HG02798 (cell line): ENCODE data around the gene OPN4.

ENCODE experiments used
- ATAC-seq: cut with Tn5 transposase; IDR thresholded peaks from one replicate; pipeline ENCODE4 v1.9.1; 2021; ENCODE audit warnings: mild to moderate bottlenecking; ENCODE audit not compliant: unreplicated experiment, poor library complexity

The OPN4 gene

DNA sequence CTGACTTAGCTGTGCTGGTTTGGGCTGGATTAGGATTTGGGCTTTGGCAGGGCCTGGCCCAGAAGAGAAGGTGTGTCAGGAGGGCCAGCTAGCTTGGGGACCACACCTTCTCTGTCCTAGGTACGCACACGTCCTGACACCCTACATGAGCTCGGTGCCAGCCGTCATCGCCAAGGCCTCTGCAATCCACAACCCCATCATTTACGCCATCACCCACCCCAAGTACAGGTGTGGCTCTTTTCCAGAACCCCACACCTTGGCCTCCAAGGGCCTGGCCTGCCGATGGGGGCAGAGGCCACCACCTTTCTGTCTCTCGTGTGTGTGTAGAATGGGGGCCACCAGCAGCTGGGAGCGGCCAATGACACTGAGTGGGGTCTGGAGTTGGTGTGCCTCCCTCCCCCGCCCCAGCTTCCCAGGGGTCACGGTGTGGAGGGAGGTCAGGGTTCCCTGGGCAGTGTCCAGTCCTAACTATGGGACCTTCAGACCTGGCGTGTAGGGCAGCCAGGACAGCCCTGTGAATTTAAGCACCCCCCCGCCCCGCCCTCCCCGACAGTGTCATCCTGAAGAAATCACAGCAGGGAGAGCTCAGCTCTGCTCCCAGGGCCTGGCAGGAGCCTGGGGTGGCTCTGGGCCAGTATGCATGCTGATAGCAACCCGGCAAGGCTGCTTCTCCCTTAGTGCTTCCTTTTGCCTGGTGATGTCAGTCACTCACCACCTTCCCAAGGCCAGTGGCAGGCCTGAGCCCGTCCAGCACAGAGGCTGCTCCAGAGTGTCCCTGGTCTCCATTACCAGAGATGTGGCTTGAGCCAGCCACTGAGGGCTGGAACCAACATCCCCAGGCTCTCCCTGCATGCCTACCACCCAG is 7.0 kb downstream of the OPN4 start:
- ATAC-seq: no peak

DNA sequence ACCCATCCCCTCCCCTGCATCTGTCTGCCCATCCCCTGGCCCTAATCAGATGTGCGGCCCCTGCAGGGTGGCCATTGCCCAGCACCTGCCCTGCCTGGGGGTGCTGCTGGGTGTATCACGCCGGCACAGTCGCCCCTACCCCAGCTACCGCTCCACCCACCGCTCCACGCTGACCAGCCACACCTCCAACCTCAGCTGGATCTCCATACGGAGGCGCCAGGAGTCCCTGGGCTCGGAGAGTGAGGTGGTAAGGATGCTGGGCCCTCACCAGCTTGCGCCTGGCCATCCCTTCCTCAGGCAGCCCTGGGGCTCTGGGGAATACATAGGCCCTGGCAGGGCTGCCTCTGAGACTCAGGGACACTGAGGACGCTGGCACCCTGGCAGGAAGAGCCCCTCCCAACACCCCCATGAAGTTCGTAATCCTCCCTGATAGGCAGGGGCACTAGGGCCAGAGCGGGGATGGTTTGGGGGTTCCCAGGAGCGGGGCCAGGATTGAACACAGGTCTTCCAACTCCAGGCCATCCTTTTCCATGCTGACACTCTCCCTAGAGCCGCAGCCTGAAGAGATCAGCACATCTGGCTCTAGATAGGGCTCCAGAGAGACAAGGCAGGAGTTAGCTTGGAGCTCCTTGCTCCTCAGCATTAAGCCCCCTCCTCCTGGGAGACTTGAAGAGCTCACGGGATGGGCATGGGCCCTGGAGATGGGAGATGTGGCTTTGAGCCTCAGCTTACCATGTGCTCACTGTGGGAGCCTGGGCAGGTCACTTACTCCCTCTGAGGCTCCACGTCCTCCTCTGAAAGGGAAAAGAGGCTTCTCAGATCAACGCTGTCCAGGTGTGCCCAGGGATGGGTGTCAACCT is 8.1 kb downstream of the OPN4 start:
- no peak for ATAC-seq

DNA sequence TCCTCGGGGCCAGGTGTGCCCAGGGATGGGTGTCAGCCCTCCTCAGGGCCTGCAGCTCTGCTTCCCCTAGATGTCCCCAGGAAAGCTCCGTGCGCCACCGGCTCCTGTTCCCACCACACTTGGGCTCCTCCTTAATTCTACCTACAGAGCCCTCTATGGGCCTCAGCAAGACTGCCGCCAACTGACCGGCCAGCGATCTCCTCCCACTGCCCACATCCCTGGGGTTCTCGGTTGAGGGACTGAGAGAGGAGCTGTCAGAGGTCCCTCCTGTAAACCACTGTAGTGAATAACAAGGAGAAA is 8.6 kb downstream of the OPN4 start:
- no peak for ATAC-seq

GRCh38 chr10:86663576-86664339 is 9.4 kb downstream of the OPN4 start:
- no peak for ATAC-seq

GRCh38 chr10:86664341-86665217 is 10.2 kb downstream of the OPN4 start:
- no peak for ATAC-seq

GRCh38 chr10:86665218-86665607 is 10.9 kb downstream of the OPN4 start:
- no peak for ATAC-seq

DNA sequence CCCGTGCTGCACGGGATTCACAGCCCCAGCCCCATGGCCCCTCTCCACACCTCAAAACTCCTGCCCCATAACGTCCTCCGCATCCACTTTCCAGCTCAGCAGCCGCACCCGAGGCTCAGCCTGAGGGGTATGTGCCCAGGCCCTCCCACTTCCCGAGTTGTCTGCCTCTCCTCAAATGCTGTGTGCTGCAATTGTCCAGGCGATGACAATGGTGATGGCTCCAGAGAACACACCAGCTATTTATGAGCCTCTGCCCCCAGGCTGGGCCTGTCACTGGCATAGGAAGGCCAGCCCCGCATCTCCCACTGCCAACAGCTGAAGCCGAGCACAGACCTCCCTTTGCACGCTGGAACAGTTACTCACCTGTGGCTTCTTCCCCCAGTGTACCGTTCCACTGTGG is 11.5 kb downstream of the OPN4 start:
- ATAC-seq: no peak

GRCh38 chr10:86666538-86666937 is 12.2 kb downstream of the OPN4 start:
- no peak for ATAC-seq

GRCh38 chr10:86667421-86668181 is 13.3 kb downstream of the OPN4 start:
- no peak for ATAC-seq

DNA sequence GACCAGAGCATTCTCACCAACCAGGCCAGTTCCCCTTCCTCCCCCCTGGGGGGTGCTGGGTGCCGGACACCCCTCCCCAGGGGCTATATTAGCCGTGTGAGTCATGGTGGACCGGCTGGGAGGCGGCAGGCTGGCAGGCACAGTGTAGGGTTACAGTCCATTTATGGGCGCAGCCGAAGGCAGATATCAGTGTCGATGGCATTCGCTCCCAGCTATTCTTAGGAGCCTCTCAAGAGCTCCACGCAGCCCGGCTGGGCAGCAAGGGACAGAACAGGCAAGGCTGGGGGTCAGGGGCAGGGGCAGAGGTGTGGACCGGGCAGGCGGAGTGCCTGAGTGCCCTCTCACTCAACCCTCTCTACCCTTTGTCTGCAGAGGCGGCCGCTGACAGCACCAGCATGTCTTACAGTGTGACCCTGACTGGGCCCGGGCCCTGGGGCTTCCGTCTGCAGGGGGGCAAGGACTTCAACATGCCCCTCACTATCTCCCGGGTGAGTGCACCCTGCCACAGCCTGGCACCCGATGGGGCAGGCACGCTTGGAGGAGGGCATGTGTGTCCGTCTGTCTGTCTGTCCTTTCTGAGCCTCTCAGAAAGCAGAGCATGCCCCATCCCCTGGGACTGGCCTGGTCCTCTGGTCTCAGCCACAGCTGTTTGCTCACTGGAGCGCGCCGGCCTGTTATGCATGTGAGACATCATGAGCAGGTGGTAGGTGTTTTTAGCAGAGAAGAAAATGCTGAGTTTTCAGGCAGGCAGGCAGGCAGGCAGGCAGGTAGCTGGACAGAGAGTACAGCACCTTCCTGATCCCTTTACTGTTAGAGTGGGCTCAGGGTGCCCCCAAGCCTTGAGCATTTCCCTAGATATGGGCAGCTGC is 14.2 kb downstream of the OPN4 start, which contains the start of gene LDB3:
LDB3 (plus strand) TSS at position 215 of the 869 bp plus-strand sequence; CDS start at position 396, 181 bp downstream.
- peak; percentile 81 for ATAC-seq

DNA sequence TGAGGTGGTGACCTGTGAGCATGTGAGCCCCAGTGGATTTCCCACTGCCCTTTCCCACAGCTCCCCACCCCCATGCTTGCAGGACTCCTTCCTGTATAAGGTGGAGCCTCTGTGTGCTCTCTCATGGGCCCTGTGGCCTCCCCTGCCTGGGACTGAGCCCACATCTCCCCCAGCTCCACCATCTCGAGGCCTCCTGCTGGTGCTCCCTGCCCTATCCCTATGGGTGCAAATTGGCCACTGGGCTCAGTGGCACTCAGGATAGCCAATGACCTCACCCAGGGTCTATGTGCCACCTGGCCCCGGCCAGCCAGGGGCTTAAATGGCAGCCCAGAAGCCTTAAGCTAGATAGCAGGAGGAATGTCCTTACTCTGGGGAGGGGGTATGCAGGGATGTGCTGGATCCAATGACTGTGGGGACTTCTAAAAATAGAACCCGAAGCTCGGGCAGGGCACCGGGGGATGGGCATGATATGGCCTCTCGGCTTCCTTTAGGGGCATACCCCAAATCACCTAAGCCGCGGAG is 16.0 kb downstream of the OPN4 start:
- ATAC-seq: no peak

DNA sequence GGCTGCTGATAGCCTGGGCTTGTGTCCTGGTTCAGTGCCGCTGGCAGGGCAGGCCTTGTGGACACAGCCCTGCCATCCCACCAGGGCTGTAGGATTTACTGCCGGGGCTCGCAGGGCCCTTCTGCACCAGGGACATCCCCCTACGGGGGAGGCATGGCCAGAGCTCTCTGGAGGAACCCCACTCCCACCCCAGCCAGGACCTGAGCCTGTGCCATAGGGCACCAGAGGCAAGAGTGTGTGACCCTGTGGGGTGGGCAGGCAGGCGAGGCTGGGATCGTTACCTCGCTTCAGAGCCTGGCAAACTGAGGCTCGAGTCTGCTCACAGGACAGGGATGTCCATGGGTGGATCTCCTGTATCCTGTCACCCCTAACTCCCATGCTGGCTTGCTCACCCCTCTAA is 16.5 kb downstream of the OPN4 start:
- no peak for ATAC-seq

DNA sequence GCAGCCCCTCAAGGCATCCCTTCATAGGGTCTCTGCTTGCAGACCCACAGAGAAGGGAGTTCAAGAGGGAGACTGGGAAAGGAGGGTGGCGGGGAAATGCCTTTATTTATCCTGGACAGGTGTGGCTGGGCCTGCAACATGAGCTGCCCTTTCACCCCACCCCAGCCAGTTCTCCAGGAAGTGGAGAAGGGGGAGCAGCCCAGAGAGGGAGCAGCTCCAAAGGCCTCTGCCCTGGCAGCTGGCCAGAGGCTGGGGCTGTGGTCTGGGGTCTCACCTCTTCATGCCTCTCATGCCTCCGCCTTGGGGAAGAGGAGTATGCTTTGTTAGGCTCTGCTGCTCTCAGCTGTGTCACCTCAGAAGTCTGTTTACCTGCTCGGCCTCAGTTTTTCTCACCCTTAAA is 17.1 kb downstream of the OPN4 start:
- no peak for ATAC-seq

DNA sequence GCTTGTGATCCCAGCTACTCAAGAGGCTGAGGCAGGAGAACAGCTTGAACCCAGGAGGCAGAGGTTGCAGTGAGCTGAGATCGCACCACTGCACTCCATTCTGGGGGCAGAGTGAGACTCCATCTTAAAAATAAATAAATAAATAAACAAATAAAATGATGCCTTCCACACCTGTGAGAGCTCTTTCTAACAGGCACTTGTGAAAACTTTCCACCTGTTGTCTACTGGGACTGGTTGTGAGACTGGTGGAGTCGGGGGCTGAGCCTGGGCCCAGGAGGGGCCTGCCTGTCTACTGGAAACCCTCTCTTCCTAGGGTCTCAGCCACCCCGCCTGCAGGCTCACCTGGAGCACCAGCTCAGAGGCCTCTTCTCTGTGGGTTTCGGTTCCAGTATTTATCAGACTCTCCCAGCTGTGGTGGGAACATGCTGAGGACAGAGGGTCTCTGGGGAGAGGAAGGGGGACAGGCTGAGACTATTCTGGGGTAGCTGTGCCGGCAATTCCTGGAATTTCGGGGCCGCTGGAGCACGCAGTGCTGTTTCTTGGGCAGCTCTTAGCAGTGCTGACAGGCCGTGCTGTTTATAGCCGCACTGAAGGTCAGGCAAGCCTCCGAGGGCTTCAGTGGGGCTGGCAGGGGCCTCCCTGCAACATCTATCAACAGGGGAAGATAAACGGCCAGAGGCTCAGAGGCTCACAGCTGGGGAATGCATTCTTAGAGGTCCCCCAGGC is 17.8 kb downstream of the OPN4 start:
- no peak for ATAC-seq

GRCh38 chr10:86673216-86673826 is 19.0 kb downstream of the OPN4 start:
- no peak for ATAC-seq

DNA sequence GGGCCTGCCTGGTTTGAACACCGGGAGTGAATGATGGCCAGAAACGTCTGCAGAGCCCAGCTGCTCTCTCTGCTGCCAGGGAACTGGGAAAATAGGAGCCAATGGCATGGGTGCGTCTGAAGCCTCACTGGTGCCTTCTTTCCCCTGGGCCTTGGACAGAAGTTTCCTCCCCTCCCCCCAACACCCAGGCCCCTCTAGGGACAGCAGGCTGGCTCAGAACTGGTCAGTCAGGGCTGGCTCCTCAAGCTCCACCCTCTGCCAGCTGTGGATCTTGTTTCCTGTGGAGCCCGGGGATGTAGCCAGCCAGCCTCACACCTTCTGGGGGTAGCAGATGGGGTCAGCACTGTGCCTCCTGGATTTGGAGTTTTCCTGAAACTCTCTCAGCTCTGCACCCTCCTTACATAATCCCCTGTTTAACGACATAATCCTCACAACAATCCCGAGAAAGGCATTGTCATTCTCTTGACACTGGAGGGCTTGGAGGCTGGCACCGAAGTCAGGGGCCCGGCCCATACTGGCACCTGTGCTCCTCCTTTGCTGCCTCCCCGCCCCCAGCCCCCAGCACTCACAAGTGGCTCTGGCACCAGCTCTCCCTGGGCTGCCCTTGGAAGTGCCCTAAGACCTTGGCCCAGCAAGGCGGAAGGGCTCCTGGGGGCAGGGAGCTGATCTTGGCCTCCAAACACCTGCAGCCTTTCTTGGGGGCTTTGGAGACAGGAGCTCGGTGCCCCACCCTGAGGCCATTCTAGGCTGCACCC is 19.7 kb downstream of the OPN4 start:
- ATAC-seq: no peak
